ENCODE data around the gene PACS2.

Gene PACS2

DNA sequence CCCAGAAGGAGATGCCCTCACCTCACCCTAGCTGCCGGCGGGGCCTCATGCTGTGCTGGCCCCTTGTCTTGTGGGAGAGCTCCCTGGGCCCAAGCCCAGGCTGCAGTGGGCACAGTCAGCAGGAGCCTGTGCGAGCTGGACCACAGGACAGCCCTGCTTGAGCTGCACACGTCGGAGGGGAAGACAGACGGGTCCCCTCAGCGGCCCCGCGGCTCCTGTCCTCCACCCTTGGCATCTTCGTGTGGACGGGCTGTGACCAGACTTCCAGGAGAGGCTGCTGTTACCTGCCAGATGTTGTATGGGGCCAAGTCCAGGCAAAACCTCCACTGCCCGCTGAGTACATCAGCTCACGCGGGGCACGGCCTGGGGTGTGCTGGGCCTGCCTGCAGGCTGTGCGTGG, 74.4 kb downstream of the PACS2 start:
- FAIRE-seq = no peak

DNA sequence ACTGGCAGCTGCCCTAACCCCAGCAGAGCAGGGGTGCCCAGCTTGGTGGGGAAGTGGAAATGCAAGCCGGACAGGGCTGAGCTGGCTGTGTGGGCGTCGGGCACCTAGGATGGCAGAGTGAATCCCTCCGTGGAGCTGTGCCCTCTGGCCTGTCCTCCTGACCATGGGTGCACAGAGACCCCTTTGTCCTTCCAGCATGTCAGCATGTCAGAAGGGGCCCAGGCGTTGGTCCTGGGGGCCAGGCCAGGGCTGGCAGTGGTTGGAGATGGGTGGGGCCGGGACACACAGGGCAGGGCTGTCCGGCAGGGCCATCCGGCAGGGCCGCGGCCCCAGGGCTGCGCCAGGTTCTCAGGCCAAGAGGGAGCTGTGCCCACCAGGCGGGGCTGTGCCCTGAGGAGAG, 75.0 kb downstream of the PACS2 start:
- FAIRE-seq = no peak

DNA sequence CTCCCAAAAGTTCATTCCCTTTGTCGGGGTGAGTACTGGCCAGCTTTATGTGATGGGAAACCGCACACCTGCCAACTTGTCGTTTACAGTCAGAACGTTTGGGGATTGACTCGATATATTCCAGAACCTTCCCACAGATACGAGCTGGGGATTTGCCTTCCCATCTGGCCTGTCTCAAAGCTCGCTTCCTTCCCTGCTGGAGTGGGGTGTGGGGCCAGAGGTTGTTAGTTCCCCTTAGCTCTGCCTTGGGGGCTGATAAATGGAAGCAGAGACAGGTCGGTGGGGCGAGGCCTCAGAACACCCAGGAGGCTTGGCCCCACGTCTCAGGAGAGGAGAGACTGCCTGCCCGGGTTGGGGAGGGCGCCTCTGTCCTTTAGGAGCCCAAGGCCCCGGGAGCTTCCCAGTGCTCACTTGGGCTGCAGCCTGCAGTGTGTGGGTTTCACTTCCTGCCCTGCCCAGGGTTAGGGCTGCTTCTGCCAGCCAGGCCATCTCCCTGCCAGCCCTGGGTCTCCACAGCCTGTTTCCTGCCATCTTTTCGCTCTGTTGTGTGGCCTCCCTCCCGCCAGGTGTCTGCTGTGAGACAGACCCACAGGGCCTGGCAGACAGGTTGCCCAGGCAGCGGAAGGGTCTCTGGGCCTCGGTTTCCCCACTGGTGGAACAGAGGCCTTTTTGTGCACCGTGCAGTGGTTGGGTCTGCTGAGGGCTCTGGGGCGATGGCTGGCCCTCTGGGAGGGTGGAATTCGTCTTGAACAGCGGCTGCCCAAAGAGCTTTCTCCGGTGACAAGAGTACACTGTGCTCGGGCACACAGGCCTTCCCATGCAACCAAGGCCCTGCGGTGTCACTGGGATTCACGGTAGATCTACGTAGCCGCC, 75.7 kb downstream of the PACS2 start:
- no peak for FAIRE-seq

DNA sequence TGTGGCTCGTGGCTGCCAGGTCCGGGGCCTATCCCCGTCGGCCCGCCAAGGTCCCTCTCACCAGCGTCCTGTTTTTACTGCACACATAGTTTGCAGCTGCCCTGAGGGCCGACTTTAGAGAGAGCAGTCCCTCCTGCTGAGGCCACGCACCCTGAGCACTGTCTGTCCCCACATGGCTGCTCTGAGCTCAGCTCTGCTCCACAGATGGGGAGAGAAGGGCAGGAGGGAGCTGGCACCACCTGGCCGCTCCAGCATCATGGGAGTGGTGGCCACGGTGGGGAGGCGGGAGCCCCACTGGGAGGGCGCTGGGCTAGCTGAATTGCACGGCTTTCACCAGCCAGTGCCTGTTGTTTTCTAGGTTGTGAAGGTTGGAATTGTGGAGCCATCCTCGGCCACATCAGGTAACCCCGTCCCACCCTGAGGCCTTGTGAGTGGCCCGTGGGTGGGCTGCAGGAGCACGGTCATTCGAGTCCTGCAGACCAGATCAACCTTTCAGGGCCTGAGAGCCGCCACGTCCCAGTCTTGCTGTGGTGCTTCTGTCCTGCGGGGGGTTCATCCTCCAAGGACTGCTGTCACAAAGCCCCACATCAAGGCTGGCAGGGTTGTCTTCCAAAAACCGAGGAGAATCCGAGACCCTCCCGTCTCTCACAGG, 76.4 kb downstream of the PACS2 start:
- FAIRE-seq = no peak

- no peak for FAIRE-seq
Measured at GRCh38 chr14:105391541-105391940, 77.0 kb downstream of the PACS2 start.

DNA sequence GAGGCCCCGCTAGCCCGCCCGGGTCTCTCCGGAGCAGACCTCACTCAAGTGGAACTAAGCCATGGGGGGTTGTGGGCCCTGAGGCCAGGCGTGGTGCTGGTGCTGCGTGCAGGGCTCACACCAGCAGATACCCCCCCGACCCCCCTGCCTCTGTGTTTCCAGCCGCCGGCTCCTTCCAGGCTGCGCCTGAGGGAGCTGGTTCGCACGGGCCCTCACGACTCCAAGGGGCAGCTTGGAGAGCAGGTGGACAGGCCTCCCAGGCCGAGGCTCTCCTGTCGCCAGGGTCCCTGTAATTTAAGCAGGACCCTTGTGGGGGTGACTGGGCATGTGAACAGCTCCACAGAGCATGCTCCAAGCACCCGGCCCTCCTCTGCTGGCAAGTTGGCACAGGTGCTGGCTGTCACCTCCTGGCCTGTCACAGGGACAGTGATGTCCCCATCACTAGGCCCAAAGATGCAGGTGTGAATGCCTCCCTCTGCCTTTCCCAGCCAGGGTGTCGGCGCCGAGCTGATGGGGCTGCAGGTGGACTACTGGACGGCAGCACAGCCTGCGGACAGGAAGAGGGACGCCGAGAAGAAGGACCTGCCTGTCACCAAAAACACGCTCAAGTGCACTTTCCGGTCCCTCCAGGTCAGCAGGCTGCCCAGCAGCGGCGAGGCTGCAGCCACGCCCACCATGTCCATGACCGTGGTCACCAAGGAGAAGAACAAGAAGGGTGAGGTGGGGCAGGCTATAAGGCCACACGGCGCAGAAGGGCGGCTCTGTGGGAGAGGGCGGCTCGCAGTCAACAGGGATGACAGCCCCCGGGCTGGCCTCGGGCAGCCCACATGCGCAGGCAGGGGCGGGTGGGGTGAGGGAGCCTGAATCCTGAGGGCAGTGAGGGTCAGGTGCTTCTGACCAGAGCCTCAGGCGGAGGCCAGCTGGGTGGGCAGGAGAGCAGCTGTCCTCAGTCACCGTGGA, 77.9 kb downstream of the PACS2 start:
- no peak for FAIRE-seq

GRCh38 chr14:105393151-105393550, 78.6 kb downstream of the PACS2 start:
- no peak for FAIRE-seq

DNA sequence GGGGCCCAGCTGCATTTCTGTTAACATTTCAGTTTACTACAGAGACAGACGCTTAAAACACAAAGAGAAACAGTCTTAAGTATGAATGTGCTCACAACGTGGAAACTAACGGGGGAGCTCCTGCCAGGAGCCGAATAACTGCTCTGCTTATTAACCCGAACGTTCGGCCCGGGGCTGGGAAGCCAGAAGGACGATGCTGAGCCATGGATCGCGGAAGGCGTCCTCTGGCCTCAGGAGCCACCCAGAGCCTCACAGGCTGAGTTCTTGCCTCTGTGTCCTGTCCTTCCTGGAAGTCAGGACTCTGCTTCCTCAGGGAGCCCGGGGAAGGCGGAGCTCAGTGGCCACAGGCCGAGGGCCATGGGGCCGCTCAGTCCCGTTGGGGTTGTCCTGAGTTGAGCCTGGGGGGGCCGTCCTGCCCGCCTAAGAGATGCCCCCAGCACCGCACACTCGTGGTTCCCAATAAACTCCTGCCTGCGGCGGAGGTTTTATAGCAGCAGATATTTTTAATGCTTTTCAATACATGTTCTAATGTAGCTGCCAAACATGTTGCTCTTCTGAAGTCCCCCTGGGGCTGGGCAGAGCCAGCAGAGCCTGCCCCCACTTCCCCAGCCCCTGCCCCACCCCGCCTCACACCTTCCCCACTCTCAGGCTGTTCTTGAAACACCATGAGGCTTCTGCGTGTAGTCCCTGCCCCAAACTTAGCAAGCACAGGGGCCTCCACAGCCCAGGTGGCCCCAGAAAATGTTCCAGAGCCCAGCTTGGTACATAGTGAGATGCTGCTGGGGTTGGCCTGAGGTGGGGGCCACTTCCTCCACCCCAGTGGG, 80.4 kb downstream of the PACS2 start:
- FAIRE-seq = no peak

DNA sequence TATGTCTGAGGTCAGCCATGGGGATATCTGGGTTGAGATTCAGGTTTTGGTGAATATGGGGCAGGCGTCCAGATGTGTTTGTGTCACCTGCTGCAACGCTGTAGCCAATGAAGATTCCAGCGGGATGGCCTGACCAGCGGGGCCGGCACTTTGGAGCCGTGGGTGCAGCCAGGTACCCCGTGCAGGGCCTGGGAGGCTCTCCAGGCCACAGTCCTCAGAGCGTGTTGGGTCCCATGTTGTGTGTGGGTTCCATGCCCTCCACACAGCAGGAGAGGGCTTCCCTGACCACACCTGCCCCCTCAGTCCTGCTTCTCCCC, 80.9 kb downstream of the PACS2 start:
- FAIRE-seq = no peak

- FAIRE-seq = no peak
Measured at GRCh38 chr14:105397350-105397931, 82.9 kb downstream of the PACS2 start.

DNA sequence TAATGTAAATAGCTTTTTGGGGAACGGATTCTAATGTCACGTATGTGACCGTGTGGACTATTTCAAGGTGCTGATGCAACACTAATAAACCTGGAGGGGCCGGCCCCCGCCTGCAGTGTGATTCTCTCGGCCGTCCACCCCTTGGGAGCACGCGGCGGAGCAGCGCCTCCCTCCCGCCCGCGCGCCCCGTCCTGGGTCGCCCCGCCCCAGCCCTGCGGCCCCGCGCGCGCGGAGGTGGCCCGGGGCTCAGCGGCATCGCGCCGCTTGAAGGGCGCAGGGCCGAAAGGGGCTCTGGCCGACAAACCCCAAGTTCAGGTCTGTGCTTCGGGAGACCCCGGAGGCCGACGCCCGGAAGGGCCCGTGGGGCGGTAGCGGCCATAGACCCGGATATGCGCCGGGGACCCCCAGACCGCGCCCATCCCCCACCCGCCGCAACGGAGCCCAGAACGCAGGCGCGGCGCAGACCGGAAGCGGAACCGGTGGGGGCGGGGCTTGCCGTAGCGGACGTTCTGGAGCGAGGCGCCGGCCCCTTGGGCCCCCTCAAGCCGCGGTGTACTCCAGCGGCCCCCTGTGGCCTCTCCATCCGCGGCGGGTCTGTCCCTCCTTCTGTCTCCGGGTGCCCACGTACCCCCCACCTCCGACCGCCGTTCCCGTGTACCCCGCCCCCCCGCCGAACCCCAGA, 83.6 kb downstream of the PACS2 start, which contains the start of gene TEX22:
TSS of gene TEX22 (plus strand) at position 495 of the 682 bp plus-strand sequence. CDS start 803 bp downstream, outside the sequence.
- FAIRE-seq = no peak

- no peak for FAIRE-seq
Measured at GRCh38 chr14:105398726-105399465, 84.3 kb downstream of the PACS2 start.

DNA sequence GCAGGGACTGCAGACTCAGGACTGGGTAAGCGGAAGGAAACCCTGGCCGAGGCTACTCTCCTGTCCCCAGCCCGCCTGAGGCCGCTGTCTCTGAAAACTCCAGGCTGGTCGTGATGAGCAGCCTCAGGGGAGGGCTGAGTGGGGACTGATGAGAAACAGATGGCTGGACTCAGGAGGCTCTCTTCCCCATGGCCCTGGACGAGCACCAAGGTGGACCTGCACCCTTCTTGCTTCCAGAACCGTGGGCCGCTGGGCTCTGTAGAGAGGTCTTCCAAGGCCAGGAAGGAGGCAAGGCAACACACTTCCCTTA, 84.9 kb downstream of the PACS2 start:
- FAIRE-seq = no peak

GRCh38 chr14:105400016-105400415, 85.5 kb downstream of the PACS2 start:
- no peak for FAIRE-seq

- FAIRE-seq = no peak
Measured at GRCh38 chr14:105401699-105402098, 87.2 kb downstream of the PACS2 start.

DNA sequence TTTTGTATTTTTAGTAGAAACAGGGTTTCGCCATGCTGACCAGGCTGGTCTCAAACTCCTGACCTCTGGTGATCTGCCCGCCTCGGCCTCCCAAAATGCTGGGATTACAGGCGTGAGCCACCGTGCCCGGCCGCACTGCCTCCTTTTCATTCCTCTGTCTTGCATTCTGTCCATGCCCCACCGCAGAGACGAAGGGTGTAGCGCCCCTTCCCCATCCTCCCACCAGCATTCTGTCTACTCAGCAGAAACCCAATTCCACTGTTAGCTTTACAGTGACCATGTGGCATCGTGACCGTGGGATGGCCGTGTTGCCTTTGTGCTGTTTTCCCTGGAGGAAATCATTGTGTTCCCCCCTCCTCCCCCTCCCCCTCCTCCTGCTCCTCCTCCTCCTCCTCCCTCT, 94.0 kb downstream of the PACS2 start:
- no peak for FAIRE-seq

DNA sequence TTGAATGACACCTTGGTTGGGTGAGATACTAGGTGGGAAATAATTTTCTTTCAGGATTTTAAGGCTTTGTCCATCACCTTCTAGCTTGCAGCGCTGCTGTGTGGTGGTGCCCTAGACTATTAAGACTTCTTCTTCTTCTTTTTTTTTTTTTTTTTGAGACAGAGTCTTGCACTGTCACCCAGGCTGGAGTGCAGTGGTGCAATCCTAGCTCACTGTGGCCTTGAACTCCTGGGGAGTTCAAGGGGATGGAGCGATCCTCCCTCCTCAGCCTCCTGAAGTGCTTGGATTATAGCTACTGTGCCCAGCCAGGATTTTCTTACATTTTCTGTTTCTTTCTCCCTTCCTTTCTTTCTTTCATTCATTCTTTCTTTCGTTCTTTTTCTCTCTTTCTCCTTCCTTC, 94.8 kb downstream of the PACS2 start:
- FAIRE-seq = no peak

GRCh38 chr14:105410642-105411016, 96.1 kb downstream of the PACS2 start:
- FAIRE-seq = no peak

DNA sequence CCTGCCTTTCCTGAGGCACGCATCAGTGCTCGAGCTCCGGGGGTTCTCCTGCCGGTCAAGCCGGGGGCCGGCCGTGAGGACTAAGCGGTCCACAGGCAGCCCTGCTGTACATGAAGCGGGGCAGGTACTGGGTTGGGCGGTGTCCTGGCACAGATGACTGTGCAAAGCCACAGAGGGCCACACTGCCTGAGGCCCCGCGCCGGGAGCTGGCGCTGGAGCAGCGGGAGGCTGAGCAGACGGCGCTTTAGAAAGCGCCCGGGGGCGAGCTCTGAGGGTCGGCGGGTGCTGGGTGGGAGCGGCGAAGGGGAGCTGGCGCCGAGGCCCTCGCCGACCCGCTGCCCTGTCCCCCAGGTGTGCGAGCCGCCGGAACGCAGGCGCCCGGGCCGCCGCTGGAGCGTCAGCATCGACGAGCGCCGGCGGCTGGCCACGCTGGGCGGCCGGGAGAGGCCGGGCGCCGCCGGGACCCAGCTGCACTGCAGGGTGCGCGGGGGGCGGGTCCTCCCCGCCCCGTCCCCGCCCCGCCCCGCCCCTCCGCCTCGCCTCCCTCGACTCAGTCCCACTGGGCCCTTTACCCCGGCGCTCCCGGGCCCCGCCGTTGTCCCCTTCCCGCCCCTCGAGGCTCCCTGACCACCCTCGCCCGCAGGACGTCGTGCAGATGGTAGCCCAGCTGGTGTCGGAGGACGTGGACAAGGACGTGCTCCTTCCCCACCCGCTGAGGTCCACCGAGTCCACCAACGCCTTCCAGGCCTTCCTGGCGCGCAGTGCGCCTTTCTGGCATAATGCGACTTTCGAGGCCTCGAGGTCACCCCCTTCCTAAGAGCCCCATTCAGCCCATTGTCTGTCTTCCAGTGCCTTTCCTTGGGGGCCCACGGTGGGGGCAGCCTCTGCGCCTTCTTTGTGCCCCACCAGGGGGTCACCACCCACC, 96.7 kb downstream of the PACS2 start:
- FAIRE-seq = no peak
